Cortex of kidney (tissue), 1 donor: ENCODE data around the gene DCUN1D4.
"Not testable (repeated sequence)": the region's sequence is repeated elsewhere in the genome, so short reads cannot be mapped to it uniquely, and the experiment has no call there.

Experiments used
- DNase-seq: peaks from one replicate; lab custom pipeline; 2025; lab: John Stamatoyannopoulos, UW

Gene DCUN1D4

DNA sequence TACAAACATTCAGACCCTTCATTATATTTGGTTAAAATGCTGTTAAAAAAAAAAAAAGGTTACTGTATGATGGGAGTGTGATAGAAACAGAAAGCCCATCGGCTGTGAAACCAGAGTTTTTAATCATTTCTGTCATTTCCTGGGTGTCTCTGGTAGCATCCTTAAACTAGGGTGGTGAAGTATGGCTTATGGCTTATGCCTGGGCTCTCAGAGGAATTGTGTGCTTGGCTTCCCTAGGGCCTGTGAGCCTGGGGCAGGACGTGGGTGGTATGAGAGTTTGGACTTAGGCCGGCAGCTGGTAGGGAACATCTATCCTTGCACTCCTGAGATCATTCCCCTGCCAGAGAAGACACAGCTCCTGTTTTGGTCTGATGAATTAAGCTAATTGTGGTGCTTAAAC lies 52.2 kb downstream of the DCUN1D4 start:
- DNase-seq = no peak

DNA sequence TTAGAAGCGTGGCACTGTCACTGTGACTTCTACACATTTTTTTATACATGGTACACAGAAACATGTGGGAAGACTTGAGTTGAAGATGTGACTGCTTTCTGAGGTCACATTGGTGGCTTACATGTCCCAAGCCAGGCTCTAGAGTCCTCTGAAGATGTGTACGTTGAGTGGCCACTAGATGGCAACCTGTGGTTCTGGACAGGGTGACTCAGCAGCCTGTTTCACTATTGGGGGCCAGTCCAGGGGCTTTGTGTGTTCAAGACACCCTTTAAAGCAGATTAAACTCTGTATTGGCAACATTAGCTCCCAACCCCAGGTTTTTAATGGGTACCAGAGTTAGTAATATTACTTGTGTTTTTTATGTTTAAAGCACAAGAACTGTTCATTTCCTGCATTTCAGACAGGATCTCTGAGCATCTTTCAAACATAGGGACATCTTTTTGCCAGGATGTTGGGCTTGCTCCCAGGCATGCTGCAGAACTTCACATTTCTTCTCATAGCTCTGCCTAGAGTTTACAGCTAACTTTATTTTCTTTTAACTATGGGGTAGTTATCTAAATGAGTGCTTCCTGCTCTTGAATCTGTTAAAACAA lies 53.0 kb downstream of the DCUN1D4 start:
- no peak for DNase-seq

DNA sequence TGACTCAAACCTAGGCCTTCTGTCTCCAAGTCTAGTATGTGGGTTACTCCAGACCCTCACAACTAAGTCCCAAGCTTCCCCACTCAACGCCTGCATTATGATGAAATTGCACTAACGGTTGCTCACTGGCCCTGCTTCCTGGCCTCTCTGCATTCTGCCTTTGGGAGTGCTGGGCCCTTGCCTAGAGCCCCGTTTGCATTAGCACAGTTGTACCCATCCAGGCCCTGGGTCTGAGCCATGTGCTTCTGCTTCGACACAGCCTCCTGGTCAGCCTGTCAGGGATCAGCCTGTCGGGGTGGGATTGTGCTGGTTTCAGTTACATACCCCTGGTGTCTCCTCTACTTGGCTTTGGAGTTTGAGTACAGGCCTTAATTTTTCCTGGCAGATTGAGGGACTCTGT lies 58.4 kb downstream of the DCUN1D4 start:
- no peak for DNase-seq

DNA sequence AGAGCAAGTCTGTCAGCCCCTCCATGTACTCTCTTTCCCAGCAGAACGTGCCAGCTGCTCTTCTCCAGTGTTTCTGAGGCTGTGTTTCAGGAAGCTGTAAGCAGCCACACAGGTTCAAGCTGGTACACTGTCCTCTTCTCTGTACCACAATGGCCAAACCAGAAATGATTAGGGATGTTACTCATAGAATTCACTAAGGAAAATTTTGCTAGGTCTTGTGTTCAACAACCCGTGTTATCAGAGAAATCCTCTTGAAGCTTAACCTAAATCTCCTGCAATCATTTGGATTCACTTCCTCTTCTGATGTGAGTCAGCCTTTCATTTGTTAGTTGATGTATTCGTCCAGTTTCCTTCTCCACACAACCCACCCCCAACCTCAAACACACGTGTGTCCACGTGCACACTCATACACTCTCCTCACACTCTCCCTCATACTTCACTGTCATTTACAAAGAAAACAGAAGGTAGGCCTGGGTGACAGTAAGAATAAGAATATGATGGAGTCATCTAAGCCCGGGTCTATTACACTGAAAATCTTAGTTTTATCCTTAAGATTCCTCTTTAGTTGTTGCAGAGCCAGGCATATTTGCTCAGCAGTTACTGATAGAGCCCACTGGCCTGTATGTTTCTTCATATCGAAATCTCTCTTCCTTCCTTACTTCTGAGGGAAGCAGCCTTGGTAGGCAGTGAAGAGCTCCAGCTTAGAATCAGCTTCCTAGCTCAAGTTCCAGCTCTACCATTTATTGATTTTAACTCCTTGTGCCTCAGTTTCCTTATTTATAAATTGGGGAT lies 63.4 kb downstream of the DCUN1D4 start:
- DNase-seq = no peak

DNA sequence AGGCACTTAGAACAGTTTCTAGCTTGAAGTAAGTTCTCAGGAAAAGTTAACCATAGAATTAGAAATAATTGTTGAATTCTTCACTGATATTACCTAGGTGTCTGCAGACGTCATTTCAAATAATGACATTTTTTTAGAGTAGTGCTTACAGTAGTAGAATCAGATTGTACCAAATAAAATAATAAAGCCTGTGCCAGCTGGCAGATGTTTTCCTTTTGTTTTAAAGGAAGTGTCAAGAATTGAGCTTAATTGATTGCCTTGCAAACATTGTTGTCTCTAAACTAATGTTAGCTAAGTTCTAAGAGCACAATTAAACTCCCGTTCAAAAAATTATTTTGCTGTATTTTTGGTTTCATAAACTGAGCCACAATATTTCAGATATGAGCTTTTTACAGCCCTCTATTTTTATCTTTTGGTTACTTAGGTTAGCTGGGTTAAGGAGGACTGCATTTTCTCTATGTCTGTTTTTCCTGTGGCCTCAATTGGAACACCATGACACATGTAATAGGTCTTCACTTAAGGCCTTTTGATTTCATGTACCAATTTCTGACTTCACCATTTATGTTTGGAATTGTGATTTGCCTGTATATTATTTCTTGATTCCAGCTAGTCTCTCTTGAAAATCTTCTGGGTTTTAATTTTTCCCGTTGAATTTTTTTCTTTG lies 64.2 kb downstream of the DCUN1D4 start:
- DNase-seq = no peak

DNA sequence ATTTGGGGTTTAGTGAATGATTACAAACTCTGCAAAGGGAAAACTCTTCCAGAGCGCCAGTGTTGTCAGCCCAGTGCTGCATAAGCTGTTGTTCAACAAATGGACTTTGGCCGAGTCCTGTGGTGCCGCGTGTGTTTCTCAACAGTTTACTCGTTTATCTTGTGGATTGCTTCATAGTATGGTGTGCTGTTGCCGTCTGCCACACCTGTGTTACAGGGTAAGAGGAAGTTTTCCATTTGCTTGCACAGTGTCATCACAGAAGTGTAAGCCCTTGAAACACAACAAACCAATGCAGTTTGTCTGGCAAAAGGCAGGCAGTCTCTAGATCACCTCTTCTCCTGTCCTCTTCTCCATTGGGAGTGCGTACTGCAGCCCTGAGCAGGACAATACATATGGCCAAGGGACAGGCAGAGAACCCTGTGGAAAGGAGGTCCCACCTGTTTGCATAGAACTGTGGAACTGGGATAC lies 66.3 kb downstream of the DCUN1D4 start:
- no peak for DNase-seq

DNA sequence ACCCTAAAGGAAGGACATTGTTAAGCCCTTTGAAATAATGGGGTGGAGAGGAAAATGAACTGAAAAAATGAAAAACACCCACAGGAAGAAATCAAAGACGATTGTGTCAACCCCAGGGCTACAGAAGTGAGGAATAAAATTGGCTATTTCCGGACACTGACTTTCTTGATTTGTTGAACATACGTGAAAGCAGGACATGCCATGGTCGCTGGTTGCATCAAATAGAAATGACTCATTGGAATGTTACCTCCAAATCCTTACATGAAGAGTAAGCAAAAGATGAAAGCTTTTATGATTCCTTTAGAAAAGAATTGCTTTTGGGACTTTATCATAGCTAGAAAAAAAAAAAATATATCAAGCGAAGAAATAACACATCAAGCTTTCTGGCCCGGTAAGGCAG lies 75.3 kb downstream of the DCUN1D4 start:
- no peak for DNase-seq

DNA sequence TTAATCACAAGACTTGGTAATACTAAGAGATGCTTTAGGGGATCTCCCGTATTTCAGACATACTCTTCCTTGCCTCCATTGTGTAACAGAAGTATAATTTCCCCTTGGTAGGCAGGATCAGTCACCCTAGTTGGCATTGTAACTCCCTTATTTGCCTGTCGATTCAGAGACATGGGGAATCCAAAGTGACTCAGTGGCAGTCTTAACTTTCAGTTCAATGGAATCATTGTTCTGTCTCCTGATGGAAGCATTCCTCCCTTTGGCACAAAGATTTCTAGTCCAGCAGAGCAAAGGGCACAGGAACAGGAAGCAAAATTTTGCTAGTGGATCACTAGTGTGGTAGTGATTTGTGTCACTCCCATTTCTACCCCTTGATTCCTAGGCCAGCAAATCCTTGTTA lies 80.4 kb downstream of the DCUN1D4 start:
- DNase-seq = no peak

DNA sequence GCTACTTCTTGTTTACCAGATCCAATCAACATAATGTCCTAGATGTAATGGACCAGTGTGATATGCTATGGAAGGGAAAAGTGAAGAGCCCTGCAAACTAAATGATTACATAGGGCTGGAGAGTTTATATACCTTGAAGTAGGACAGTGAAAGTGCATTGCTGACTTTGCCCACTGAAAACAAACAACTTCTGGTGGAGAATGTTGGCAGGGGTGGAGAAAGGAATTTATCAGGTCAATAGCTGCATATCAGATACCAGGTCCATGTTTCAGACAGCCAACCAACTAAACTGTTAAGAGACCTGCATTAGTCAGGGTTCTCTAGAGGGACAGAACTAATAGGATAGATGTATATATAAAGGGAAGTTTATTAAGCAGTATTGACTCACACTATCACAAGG lies 82.4 kb downstream of the DCUN1D4 start:
- no peak for DNase-seq

DNA sequence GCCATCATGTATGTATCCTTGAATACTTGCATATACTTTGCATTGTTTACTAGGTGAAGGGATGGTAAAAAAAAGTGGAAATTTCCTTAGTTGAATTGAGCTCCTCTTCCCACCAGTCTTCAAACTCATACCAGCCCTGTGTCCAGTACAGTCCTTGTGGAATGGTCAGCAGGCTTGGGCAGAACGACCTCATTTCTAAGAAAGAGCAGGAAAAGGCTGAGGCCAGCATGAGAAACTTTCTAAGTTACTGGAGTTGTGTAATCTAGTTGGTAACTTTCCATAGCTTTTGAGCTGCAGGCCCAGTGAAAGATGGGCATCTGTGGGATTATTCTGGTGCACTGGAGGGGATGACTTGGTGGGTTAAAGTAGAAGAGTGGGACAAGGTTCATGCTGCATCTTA lies 87.6 kb downstream of the DCUN1D4 start:
- no peak for DNase-seq

DNA sequence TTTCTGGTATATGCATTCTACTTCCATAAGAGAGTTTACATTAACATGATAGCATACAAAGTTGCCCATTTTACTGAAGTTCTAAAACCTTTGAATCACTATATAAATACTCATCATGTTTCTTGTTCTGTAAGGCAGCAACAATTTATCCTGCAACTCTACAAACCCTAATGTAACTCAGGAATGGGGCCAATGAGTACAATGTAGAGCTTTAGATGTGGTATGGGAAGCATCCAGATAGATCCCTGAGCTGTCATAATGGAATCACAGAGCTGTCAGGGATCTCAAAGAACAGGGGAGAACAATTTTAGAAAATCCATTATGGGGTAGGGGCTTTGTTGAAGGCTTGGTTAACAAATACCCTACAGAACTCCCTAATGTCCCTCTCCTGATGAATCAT lies 88.5 kb downstream of the DCUN1D4 start:
- DNase-seq = no peak

DNA sequence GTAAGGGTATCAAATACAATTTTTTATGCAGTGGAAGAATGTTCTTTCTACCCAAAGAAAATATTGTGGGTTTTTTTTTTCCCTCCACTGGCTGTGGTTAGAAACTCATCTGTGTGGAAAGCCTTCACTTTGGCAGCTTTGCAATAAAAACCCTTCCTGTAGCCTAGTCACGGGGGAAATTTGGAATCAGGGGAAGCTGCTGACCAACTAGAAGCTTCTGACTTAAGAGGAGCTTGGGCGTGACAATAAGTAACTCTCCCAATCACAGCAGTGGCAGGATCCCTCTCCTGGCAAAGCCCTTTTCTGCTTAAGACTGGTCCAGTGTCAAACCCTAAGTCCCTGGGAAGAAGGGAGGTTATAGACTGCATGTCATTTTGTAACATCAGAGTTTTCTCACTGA lies 89.3 kb downstream of the DCUN1D4 start:
- no peak for DNase-seq

DNA sequence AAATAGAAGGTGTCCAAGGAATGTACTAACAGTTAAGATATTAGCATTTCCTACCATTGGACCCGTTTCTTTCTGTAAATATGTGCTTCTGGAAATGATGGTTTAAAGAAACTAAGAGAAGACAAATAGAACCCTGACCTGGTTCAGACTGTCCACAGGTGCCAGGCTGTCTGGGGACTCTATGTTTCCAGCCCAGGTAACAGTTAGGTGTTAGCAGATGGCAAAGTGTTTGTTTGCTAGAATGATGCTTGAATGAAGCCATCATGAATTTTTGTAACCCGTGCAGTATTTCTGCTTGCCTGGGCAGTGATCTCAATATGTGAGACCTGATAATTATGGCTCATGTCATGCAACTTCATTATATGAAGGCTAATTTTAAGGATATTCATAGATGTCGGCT lies 89.7 kb downstream of the DCUN1D4 start:
- no peak for DNase-seq

DNA sequence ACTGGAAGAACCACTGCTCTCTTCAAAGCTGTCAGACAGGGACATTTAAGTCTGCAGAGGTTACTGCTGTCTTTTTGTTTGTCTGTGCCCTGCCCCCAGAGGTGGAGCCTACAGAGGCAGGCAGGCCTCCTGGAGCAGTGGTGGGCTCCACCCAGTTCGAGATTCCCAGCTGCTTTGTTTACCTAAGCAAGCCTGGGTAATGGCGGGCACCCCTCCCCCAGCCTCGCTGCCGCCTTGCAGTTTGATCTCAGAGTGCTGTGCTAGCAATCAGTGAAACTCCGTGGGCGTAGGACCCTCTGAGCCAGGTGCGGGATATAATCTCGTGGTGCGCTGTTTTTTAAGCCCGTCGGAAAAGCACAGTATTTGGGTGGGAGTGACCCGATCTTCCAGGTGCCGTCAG lies 97.5 kb downstream of the DCUN1D4 start:
- not testable (repeated sequence) for DNase-seq

DNA sequence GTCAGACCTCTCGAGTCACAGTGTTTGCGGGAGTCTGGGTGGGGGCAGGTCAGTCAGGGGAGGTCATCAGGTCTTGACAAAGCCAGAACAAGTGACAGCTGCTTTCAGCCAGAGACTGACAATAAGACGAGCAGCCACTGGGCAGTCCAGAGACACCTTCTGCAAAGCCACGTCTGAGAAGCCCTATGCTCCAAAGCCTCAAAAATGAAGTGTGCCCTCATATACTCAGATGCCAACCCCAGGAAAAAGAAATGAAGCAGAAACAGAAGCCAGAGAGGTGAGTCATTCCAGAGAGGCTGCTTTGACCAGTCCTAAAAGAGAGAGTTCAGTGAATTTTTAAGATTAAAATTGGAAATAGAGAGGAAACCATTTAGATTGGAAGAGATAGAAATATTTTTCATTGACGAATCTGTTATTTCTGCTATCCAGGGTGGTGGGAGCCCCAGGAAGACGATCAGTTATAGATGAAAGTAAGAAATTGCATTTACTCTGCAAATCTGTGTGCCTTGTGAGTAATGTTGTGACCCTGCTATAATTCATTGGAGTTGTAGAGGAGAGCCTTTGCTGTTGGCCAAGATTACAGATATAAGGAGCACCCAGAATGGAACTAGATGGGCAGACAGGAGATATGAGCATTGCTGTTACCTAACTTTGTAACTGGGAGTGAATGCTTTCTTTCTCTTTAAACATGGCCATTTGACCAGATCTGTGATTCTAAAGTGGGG lies 99.3 kb downstream of the DCUN1D4 start:
- no peak for DNase-seq

DNA sequence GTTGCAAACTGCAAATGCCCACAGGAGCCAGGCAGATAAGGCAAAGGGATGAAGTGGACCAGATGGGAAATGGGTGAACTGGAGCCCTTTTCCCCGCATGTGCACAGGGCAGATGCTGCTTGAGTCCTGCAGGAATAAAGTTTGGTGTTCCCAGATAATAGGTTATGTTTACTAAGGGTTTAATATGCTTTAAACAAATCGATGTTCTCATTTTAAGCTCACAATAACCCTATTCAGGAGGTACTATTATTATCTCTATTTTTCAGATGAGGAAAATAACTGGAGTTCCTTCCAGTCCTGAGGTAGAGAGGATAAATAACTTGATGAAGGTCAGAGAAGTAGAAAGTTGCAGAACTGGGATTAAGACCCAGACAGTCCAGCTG lies 99.9 kb downstream of the DCUN1D4 start:
- no peak for DNase-seq

DNA sequence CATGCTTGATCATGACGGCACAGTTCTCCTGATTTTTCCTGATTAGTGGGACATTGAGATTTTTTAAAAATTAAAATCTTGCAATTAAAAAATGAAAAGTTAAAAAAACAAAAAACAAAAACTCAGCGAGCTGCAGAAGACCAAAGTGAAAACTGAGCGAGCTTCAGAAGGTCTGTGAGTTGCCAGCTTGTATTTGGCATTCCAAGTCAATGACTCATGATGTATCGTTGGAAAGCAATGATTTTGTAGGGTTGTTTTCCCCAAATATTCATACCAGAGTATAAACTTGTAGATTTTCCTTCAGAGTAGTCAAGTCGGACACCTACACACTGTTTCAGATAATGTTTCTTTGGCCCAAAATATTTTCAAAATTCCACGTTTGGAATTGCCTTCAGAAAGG lies 100.3 kb downstream of the DCUN1D4 start:
- no peak for DNase-seq

DNA sequence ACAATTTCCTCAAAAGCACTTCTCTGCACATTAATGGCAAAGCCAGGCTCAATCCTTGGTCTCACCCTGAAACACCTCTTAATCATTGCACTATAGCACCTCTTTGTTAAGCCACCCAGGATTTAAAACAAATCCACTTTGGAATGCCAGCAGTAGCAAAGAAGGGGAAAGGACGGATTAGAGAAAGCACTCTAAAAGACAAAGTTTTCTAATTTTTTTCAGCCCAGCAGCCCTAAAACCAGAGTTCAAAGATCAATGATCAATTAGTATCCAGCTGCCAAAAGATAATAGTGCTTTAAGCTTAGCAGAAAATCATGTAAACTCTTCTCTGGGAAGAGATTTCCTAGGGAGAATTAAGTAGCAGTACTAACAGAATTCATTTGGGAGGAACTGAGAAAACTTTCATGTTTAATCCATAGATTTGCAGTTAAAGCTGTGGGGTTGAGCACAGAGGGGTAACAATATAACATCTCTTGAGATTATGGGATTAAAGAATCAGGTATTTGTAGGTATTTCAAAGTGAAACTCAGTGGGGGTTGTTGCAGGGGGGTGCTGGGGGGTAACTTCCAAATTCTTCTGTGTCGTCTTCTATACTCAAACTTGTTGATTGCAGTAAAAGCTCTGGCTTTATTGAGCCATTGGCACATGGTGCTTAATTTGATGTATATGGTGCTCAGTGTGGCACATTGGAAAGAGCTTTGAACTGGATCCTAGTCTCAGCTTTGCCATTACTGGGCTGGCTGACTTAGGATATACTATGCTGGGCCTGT lies 115.4 kb downstream of the DCUN1D4 start:
- DNase-seq = no peak

DNA sequence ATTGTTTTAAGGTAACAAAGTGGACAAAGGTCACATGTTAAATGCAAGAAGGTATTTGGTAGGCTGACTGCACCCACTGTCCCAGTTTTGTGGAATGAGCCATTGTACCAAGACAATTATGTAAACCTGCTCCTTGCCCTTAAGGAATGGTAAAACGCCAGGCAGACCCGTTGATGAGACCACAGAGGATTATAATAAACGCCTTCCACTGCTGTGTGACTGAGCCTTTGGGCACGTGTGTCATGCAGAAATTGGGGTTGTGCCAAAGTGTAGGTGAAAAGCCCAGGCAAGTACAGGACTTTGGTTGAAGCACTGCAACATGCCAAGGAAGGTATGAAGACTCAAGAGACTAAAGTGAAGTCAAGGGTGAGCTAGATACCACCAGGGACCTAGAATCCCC lies 117.5 kb downstream of the DCUN1D4 start:
- DNase-seq = no peak

DNA sequence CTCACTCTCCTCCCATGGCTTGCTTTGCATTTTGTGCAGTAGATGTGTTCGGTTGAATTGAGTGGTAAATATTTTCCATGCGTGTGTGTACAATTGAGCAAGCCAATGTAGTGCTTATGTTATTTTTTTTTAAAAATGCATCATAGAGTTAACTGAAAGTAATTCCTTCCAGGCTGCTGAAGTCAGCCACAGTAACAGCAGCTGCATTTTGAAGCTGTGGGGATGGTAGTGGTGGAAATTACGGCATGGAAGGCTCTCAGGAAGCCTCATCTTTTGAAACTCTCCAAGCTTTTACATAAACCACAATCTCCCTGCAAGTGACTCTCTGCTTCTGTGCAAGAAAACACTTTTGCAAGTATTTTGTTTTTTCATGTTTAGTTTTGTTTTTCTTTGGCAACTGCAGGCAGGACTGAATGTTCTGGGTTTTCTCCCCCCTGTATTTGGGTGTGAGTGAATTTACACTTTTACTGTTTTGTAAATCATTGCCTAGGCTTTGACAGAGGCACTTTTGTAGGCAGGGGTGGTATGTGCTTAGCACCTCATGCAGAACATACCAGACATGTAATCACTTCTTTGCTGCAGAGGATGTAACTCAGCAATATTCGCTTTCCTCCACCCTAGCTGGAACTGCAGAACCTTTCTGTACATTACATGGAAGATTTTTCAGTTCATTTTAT lies 121.0 kb downstream of the DCUN1D4 start:
- no peak for DNase-seq

DNA sequence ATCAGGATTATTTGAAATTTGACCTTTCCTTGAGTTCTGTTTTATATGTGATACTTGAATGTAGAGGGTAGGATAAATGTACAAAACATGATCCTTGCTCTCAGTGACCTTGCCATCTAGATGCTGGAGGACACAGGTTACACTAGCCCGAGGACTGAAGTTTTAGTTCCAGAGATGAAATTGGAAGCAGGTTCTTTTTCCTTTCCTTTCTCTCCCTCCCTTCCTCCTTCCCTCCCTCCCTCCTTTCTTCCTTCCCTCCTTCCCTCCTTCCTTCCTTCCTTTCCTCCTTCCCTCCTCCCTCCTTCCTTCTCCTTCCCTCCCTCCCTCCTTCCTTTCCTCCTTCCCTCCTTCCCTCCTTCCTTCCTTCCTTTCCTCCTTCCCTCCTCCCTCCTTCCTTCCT lies 122.9 kb downstream of the DCUN1D4 start:
- DNase-seq = no peak
